SK-N-SH (cell line): Measurements from ENCODE around the gene TRAF7. TPM values are rescaled to one million over a fixed set of nuclear protein-coding genes. Genes with fewer than 3 reads are reported as not detected.

ENCODE experiments used
- CTCF ChIA-PET: fragments of 300-600, 350-600 bp; formaldehyde crosslinking; extraction: SDS; loops from one replicate; lab custom pipeline; 2021; lab: Yijun Ruan, JAX
- POLR2A ChIA-PET: fragments of 350-600 bp; sonication (Branson Sonifier 250); formaldehyde crosslinking; extraction: SDS; loops from one replicate; lab custom pipeline; 2020; ENCODE audit warnings: antibody characterized with exemption, inconsistent platforms; lab: Yijun Ruan, JAX
- DNase-seq: peaks from one replicate; pipeline ENCODE4 v3.0.0; 2012
- H2AFZ ChIP-seq: fragments of 200-600 bp; sonication (generic); 2 replicates; pipeline ENCODE4 v1.8.1; 2016; ENCODE audit warnings: antibody characterized with exemption, mild to moderate bottlenecking, low read depth
- H3F3A ChIP-seq: fragments of 200-600 bp; sonication (generic); replicated peaks from 2 replicates; pipeline ENCODE3; 2016; ENCODE audit warnings: antibody characterized with exemption, mild to moderate bottlenecking; ENCODE audit not compliant: insufficient read depth
- H3K27ac ChIP-seq, 2 experiments: fragments of 200-500 bp in 1 of 2; fragments of 200-600 bp in 1 of 2; sonication (Bioruptor generic) in 1 of 2; sonication (generic), shearing (Covaris generic) in 1 of 2; 2 replicates each; pipeline versions ENCODE4 v1.5.1 to v1.6.1; 2014 to 2016; ENCODE audit warnings: low read depth in 2 of 2, inconsistent platforms in 1 of 2, low read length in 1 of 2, mild to moderate bottlenecking in 1 of 2, mixed read lengths in 1 of 2
- H3K27me3 ChIP-seq: fragments of 200-600 bp; sonication (generic), shearing (Covaris generic); 2 replicates; pipeline ENCODE4 v1.6.1; 2016; ENCODE audit warnings: mixed run types; ENCODE audit not compliant: insufficient read depth
- H3K36me3 ChIP-seq, 2 experiments: fragments of 200-500 bp in 1 of 2; fragments of 200-600 bp in 1 of 2; sonication (Bioruptor generic) in 1 of 2; sonication (generic) in 1 of 2; replicated peaks in 1 of 2; 2 replicates each; pipeline versions ENCODE3 to v1.5.1; 2014 to 2016; ENCODE audit warnings: low read length in 1 of 2, mild to moderate bottlenecking in 1 of 2; ENCODE audit not compliant: insufficient read depth in 2 of 2, control insufficient read depth in 1 of 2
- H3K4me1 ChIP-seq, 2 experiments: fragments of 200-500 bp in 1 of 2; fragments of 200-600 bp in 1 of 2; sonication (Bioruptor generic) in 1 of 2; sonication (generic), shearing (Covaris generic) in 1 of 2; 2 replicates each; pipeline versions ENCODE4 v1.5.1 to v1.6.1; 2014 to 2016; ENCODE audit warnings: low read depth in 1 of 2, low read length in 1 of 2, mixed run types in 1 of 2; ENCODE audit not compliant: insufficient read depth in 2 of 2, control insufficient read depth in 1 of 2
- H3K4me2 ChIP-seq: fragments of 200-600 bp; sonication (generic), shearing (Covaris generic); 2 replicates; pipeline ENCODE4 v1.6.1; 2017; ENCODE audit warnings: mixed run types
- H3K4me3 ChIP-seq, 2 experiments: fragments of 200-500 bp in 1 of 2; fragments of 200-600 bp in 1 of 2; sonication (Bioruptor generic) in 1 of 2; sonication (generic), shearing (Covaris generic) in 1 of 2; 2 replicates each; pipeline versions ENCODE4 v1.5.1 to v1.8.1; 2014 to 2016; ENCODE audit warnings: low read depth in 2 of 2, inconsistent platforms in 1 of 2, low read length in 1 of 2, mild to moderate bottlenecking in 1 of 2, mixed read lengths in 1 of 2, moderate library complexity in 1 of 2
- H3K79me2 ChIP-seq: fragments of 200-600 bp; sonication (generic); 2 replicates; pipeline ENCODE4 v1.8.1; 2017; ENCODE audit warnings: mild to moderate bottlenecking; ENCODE audit not compliant: insufficient read depth
- H3K9ac ChIP-seq: fragments of 200-600 bp; sonication (generic); 2 replicates; pipeline ENCODE4 v1.6.1; 2017; ENCODE audit warnings: mixed run types
- H3K9me2 ChIP-seq: fragments of 200-600 bp; sonication (generic); 2 replicates; pipeline ENCODE4 v1.6.1; 2017; ENCODE audit warnings: mixed run types
- H3K9me3 ChIP-seq: fragments of 200-600 bp; sonication (generic); 2 replicates; pipeline ENCODE4 v1.6.1; 2017; ENCODE audit warnings: mixed run types, mild to moderate bottlenecking, moderate library complexity
- H4K20me1 ChIP-seq: fragments of 200-600 bp; sonication (generic); 2 replicates; pipeline ENCODE4 v1.6.1; 2017; ENCODE audit warnings: mild to moderate bottlenecking, mixed run types; ENCODE audit not compliant: insufficient read depth
- CTCF ChIP-seq: fragments of 200-600 bp; sonication (generic); IDR thresholded peaks from 2 replicates; pipeline ENCODE4 v1.6.1; 2017; ENCODE audit warnings: antibody characterized with exemption, mild to moderate bottlenecking, moderate library complexity
- ELF1 ChIP-seq: IDR thresholded peaks from 2 replicates; pipeline ENCODE4 v1.4.0; 2012
- EZH2phosphoT487 ChIP-seq: fragments of 200-600 bp; sonication (generic); IDR thresholded peaks from 2 replicates; pipeline ENCODE4 v1.6.1; 2017; ENCODE audit warnings: low read depth, mixed run types, mild to moderate bottlenecking, antibody characterized with exemption, moderate library complexity, borderline replicate concordance
- FOXJ3 ChIP-seq: sonication (generic); formaldehyde crosslinking; IDR thresholded peaks from 2 replicates; pipeline ENCODE4 v1.5.1; 2020; ENCODE audit warnings: mild to moderate bottlenecking, missing genetic modification reagents
- GABPA ChIP-seq: IDR thresholded peaks from 2 replicates; pipeline ENCODE4 v1.4.0; 2012; ENCODE audit warnings: low read depth, mild to moderate bottlenecking
- MEF2A ChIP-seq: IDR thresholded peaks from 2 replicates; pipeline ENCODE4 v1.4.0; 2012; ENCODE audit warnings: low read depth, borderline replicate concordance
- MXI1 ChIP-seq: IDR thresholded peaks from 2 replicates; pipeline ENCODE4 v1.6.1; 2012; ENCODE audit warnings: mild to moderate bottlenecking, low read depth, low read length, improper control_type of control experiment
- NFIC ChIP-seq: IDR thresholded peaks from 2 replicates; pipeline ENCODE4 v1.4.0; 2012; ENCODE audit warnings: borderline replicate concordance
- NRF1 ChIP-seq: IDR thresholded peaks from 2 replicates; pipeline ENCODE4 v1.6.1; 2012; ENCODE audit warnings: low read depth, mild to moderate bottlenecking, low read length
- PBX3 ChIP-seq: IDR thresholded peaks from 2 replicates; pipeline ENCODE4; 2012
- RCOR1 ChIP-seq: fragments of 150-350 bp; IDR thresholded peaks from 2 replicates; pipeline ENCODE4 v1.6.1; 2017; ENCODE audit warnings: antibody characterized with exemption, low read length
- RXRA ChIP-seq: IDR thresholded peaks from 2 replicates; pipeline ENCODE4 v1.4.0; 2012; ENCODE audit warnings: low read depth, mild to moderate bottlenecking, borderline replicate concordance
- SIN3A ChIP-seq: IDR thresholded peaks from 2 replicates; pipeline ENCODE4 v1.6.1; 2012; ENCODE audit warnings: low read depth, mild to moderate bottlenecking, low read length, moderate library complexity, borderline replicate concordance
- SMC3 ChIP-seq: IDR thresholded peaks from 2 replicates; pipeline ENCODE4 v1.6.1; 2012; ENCODE audit warnings: low read depth, low read length, improper control_type of control experiment
- TAF1 ChIP-seq: IDR thresholded peaks from 2 replicates; pipeline ENCODE4 v1.6.1; 2012; ENCODE audit warnings: low read depth, mild to moderate bottlenecking, low read length, moderate library complexity, borderline replicate concordance
- TEAD4 ChIP-seq: IDR thresholded peaks from 2 replicates; pipeline ENCODE4 v1.4.0; 2012; ENCODE audit warnings: mild to moderate bottlenecking, borderline replicate concordance; ENCODE audit not compliant: insufficient read depth
- YY1 ChIP-seq: IDR thresholded peaks from 2 replicates; pipeline ENCODE4 v1.4.0; 2012; ENCODE audit warnings: low read depth, mild to moderate bottlenecking
- WGBS: methylation state at CpG from one replicate; pipeline ENCODE4 v1.1.6; 2017; ENCODE audit warnings: low lambda C conversion rate; 5-methylcytosine and 5-hydroxymethylcytosine counted together
- polyA plus RNA-seq, 3 experiments: library from polyadenylated mRNA; depleted of rRNA; stranded (reverse); fragments of >200 nt; gene quantifications; 2 replicates each; pipeline ENCODE4 v1.2.3, GENCODE V29; 2012
- TF ChIP-seq, protein P1 (sequence below): IDR thresholded peaks from 2 replicates; pipeline ENCODE4 v1.4.0; 2012; ENCODE audit warnings: low read depth

TRAF7 gene
- polyA plus RNA-seq, 1 of the 3 experiments (the other 2 are of a cell fraction) = 73.0 TPM

DNA sequence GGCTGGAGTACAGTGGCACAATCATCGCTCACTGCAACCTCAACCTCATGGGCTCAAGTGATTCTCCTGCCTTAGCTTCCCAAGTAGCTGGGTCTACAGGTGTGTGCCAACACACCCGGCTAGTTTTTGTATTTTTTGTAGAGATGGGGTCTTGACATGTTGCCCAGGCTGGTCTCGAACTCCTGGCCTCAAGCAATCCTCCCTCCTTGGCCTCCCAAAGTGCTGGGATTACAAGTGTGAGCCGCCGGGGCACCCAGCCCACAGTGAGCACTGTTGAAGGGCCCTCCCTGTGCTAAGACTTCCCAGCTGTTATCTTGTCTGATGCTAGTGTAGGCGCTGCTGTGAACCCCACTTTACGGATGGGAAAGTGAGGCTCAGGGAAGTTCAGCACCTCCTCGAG is 32.8 kb downstream of the TRAF7 start:
- WGBS = 82% methylated on average over 7 of the region's 8 CpGs
- Histone ChIP-seq H3K36me3 (no peaks in the 10 kb centered on the region), H3K9me3 (no peaks in the 10 kb centered on the region), H3F3A (no peaks in the 10 kb centered on the region), H4K20me1 (no peaks in the 10 kb centered on the region), H3K9ac (no peak overlapping the region), H3K4me3 (no peak overlapping the region), H3K4me2 (no peak overlapping the region), H3K9me2 (no peaks in the 10 kb centered on the region), H3K79me2 (no peaks in the 10 kb centered on the region), H3K27me3 (no peaks in the 10 kb centered on the region), H2AFZ (no peak overlapping the region), H3K27ac (no peak overlapping the region), H3K4me1 (no peaks in the 10 kb centered on the region)
- CTCF ChIA-PET = interaction anchor here (0.6 kb wide), 1 partner anchor 16 kb away, joined by 3 read pairs; no protein-coding TSS in a partner anchor
- TF ChIP-seq MEF2A = no peak
- no peak for TF ChIP-seq SIN3A
- no peak for TF ChIP-seq MXI1
- TF ChIP-seq TEAD4 = no peak
- TF ChIP-seq ELF1 = no peak
- TF ChIP-seq PBX3 = no peak
- TF ChIP-seq RXRA = no peak
- TF ChIP-seq, protein P1, sequence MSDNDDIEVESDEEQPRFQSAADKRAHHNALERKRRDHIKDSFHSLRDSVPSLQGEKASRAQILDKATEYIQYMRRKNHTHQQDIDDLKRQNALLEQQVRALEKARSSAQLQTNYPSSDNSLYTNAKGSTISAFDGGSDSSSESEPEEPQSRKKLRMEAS = no peak
- TF ChIP-seq FOXJ3 (CRISPR knock-in tag) = no peak
- TF ChIP-seq SMC3 = no peak
- no peak for TF ChIP-seq CTCF
- TF ChIP-seq YY1 = no peak
- POLR2A ChIA-PET = interaction anchor here (0.6 kb wide), 1 partner anchor 133 kb away, joined by 3 read pairs; no protein-coding TSS in a partner anchor
- no peak for DNase-seq

GRCh38 chr16:2189252-2189893 is 33.8 kb downstream of the TRAF7 start:
- no peak overlapping the region for H3K27ac ChIP-seq
- CTCF ChIA-PET = no interaction called here
- H2AFZ ChIP-seq = no peak overlapping the region
- no peaks in the 10 kb centered on the region for H3F3A ChIP-seq
- no peak overlapping the region for H3K9ac ChIP-seq
- H3K36me3 ChIP-seq = no peaks in the 10 kb centered on the region
- peaks cover 0 to 2% of the 10 kb centered on the region in 2 experiments; a peak in 1 of 4 replicates for H3K4me1 ChIP-seq
- no peak overlapping the region for H3K4me3 ChIP-seq
- H3K79me2 ChIP-seq = no peaks in the 10 kb centered on the region
- no peak overlapping the region for H3K4me2 ChIP-seq
- H3K9me3 ChIP-seq = no peaks in the 10 kb centered on the region
- H4K20me1 ChIP-seq = no peaks in the 10 kb centered on the region
- no peaks in the 10 kb centered on the region for H3K27me3 ChIP-seq
- H3K9me2 ChIP-seq = no peaks in the 10 kb centered on the region
- POLR2A ChIA-PET = no interaction called here
- WGBS = 93% methylated on average over 10 of the region's 25 CpGs
- DNase-seq = no peak
- no peak for TF ChIP-seq PBX3
- no peak for TF ChIP-seq SIN3A
- TF ChIP-seq EZH2phosphoT487 = no peak
- TF ChIP-seq RCOR1 = no peak
- TF ChIP-seq GABPA = no peak
- no peak for TF ChIP-seq NFIC
- TF ChIP-seq TAF1 = no peak
- no peak for TF ChIP-seq NRF1
